Liver (tissue), 9 donors: ENCODE data around the gene C3orf22. TPM values are rescaled to one million over a fixed set of nuclear protein-coding genes. Genes with fewer than 3 reads are reported as not detected.

Experiments used
- DNase-seq: peaks from one replicate; pipeline ENCODE4 v3.0.0-alpha.2; 2017; ENCODE audit warnings: low spot score
- H3K27ac ChIP-seq, 2 donors: one replicate each; pipeline ENCODE4 v1.7.0; 2013; ENCODE audit warnings: inconsistent platforms in 2 of 2, low read length in 2 of 2, control low read depth in 1 of 2, low read depth in 1 of 2, mild to moderate bottlenecking in 1 of 2
- H3K27me3 ChIP-seq, 4 donors: one replicate each; pipeline versions ENCODE4 v1.6.1 to v1.7.0; 2013; ENCODE audit warnings: low read length in 3 of 4, inconsistent platforms in 1 of 4, mild to moderate bottlenecking in 1 of 4, moderate library complexity in 1 of 4; ENCODE audit not compliant: control insufficient read depth in 4 of 4, insufficient read depth in 4 of 4
- H3K36me3 ChIP-seq, 4 donors: one replicate each; pipeline versions ENCODE4 v1.6.1 to v1.7.0; 2013; ENCODE audit warnings: low read length in 3 of 4, mild to moderate bottlenecking in 3 of 4, low read depth in 1 of 4, moderate library complexity in 1 of 4; ENCODE audit not compliant: control insufficient read depth in 4 of 4, insufficient read depth in 3 of 4
- H3K4me1 ChIP-seq, 4 donors: one replicate each; pipeline versions ENCODE4 v1.6.1 to v1.7.0; 2013; ENCODE audit warnings: low read length in 3 of 4, mild to moderate bottlenecking in 3 of 4, moderate library complexity in 1 of 4; ENCODE audit not compliant: control insufficient read depth in 4 of 4, insufficient read depth in 4 of 4
- H3K4me3 ChIP-seq, 3 donors: one replicate each; pipeline versions ENCODE4 v1.6.1 to v1.7.0; 2013; ENCODE audit warnings: low read length in 3 of 3, control low read depth in 1 of 3, low read depth in 1 of 3, mild to moderate bottlenecking in 1 of 3
- H3K9ac ChIP-seq, 2 donors: one replicate each; pipeline ENCODE4 v1.7.0; 2013; ENCODE audit warnings: low read length in 2 of 2, mild to moderate bottlenecking in 2 of 2, moderate library complexity in 2 of 2, control low read depth in 1 of 2, low read depth in 1 of 2
- H3K9me3 ChIP-seq, 4 donors: one replicate each; pipeline versions ENCODE4 v1.6.1 to v1.7.0; 2013; ENCODE audit warnings: low read length in 3 of 4; ENCODE audit not compliant: control insufficient read depth in 4 of 4
- EGR1 ChIP-seq, 2 donors: IDR thresholded peaks; 2 replicates each; pipeline ENCODE4 v1.6.1; 2016 to 2018; ENCODE audit warnings: antibody characterized with exemption in 2 of 2, low read depth in 2 of 2
- FOXA1 ChIP-seq: IDR thresholded peaks from 2 replicates; pipeline ENCODE4 v1.6.1; 2016; ENCODE audit warnings: antibody characterized with exemption
- FOXA2 ChIP-seq: IDR thresholded peaks from 2 replicates; pipeline ENCODE4 v1.6.1; 2016; ENCODE audit warnings: antibody characterized with exemption
- GABPA ChIP-seq, 2 donors: IDR thresholded peaks in 1 of 2; conservative IDR thresholded peaks in 1 of 2; 2 replicates each; pipeline ENCODE4 v1.6.1; 2016; ENCODE audit warnings: antibody characterized with exemption in 2 of 2, mild to moderate bottlenecking in 1 of 2, moderate library complexity in 1 of 2
- HNF4A ChIP-seq, 2 donors: conservative IDR thresholded peaks; 2 replicates each; pipeline ENCODE4 v1.6.1; 2016; ENCODE audit warnings: antibody characterized with exemption in 2 of 2, mild to moderate bottlenecking in 2 of 2
- HNF4G ChIP-seq: IDR thresholded peaks from 2 replicates; pipeline ENCODE4 v1.6.1; 2016; ENCODE audit warnings: antibody characterized with exemption
- JUND ChIP-seq, 2 donors: IDR thresholded peaks; 2 replicates each; pipeline ENCODE4 v1.6.1; 2016; ENCODE audit warnings: antibody characterized with exemption in 2 of 2
- NR2F2 ChIP-seq: IDR thresholded peaks from 2 replicates; pipeline ENCODE4 v1.6.1; 2016; ENCODE audit warnings: antibody characterized with exemption
- RAD21 ChIP-seq, 2 donors: IDR thresholded peaks; 2 replicates each; pipeline ENCODE4 v1.6.1; 2016; ENCODE audit warnings: antibody characterized with exemption in 2 of 2, mild to moderate bottlenecking in 2 of 2
- RXRA ChIP-seq, 2 donors: IDR thresholded peaks; 2 replicates each; pipeline ENCODE4 v1.6.1; 2017 to 2018; ENCODE audit warnings: antibody characterized with exemption in 2 of 2, mild to moderate bottlenecking in 1 of 2
- SP1 ChIP-seq: IDR thresholded peaks from 2 replicates; pipeline ENCODE4 v1.6.1; 2018; ENCODE audit warnings: antibody characterized with exemption, mild to moderate bottlenecking
- TAF1 ChIP-seq: conservative IDR thresholded peaks from 2 replicates; pipeline ENCODE4 v1.6.1; 2016; ENCODE audit warnings: antibody characterized with exemption, mild to moderate bottlenecking
- YY1 ChIP-seq: IDR thresholded peaks from 2 replicates; pipeline ENCODE4 v1.6.1; 2016; ENCODE audit warnings: antibody characterized with exemption, mild to moderate bottlenecking
- WGBS: extraction: QIAGEN DNeasy Blood & Tissue Kit; methylation state at CpG from one replicate; pipeline ENCODE4 v1.1.7; 2013; 5-methylcytosine and 5-hydroxymethylcytosine counted together
- polyA plus RNA-seq, 2 donors: library from polyadenylated mRNA; stranded (reverse) in 1 of 2; unstranded in 1 of 2; fragments of 200-250 nt in 1 of 2; fragments of >200 nt in 1 of 2; fragmentation: Nextera tagmentation in 1 of 2; extraction: Ambion mirVana in 1 of 2; gene quantifications; one replicate each; pipeline versions ENCODE4 v1.2.1 to v1.2.3, GENCODE V29; 2013 to 2015
- total RNA-seq, 2 donors: library from RNA; depleted of rRNA; stranded (reverse); fragments of >200 nt; gene quantifications; one replicate each; pipeline ENCODE4 v1.2.3, GENCODE V29; 2014
- TF ChIP-seq, protein P1 (sequence below): IDR thresholded peaks from 2 replicates; pipeline ENCODE4 v1.6.1; 2016; ENCODE audit warnings: antibody characterized with exemption
- TF ChIP-seq, protein P2 (sequence below): fragments of 150-350 bp; IDR thresholded peaks from 2 replicates; pipeline ENCODE4 v1.5.1; 2017; ENCODE audit warnings: improper control_type of control experiment, low read depth, low read length; ENCODE audit not compliant: missing input control
- TF ChIP-seq, protein P3 (sequence below): IDR thresholded peaks from 2 replicates; pipeline ENCODE4 v1.6.1; 2016; ENCODE audit warnings: antibody characterized with exemption, mild to moderate bottlenecking
- TF ChIP-seq, protein P4 (sequence below): IDR thresholded peaks from 2 replicates; pipeline ENCODE4 v1.6.1; 2016; ENCODE audit warnings: antibody characterized with exemption
- TF ChIP-seq, protein P5 (sequence below): IDR thresholded peaks from 2 replicates; pipeline ENCODE4 v1.6.1; 2016; ENCODE audit warnings: antibody characterized with exemption
- donor health status: healthy.
- donor health status: healthy.
- donor health status: healthy.
- donor health status: healthy.
- donor health status: healthy.

Gene C3orf22
- total and polyA plus RNA-seq, 4 donors: not detected

DNA sequence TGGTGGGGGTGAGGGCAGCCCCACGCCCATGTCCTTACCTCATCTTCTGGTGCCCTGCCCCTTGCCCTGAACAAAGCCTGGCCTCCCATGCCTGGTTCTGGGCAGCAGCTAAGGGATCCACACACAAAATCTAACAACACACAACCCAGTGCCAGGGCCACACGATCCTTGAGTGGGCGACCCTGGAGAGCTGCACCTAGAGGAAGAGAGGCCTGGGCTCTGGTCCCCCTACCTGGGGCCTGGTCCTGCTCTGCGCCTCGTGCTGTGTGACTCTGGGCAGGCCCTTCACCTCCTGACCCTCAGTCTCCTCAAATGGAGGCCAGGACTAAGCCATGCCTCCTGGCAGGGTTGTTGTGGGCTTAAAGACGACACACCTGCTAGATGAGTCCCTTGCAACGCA is 20.0 kb upstream of the C3orf22 start:
- TF ChIP-seq FOXA2: no peak
- TF ChIP-seq HNF4G: no peak
- TF ChIP-seq GABPA (IDR thresholded peaks at IDR 0.05 in 1 of 2, conservative IDR thresholded peaks at IDR 0.05 in 1 of 2): no peak
- no peak for TF ChIP-seq FOXA1
- no peak for TF ChIP-seq EGR1 (IDR thresholded peaks at IDR 0.05; ENCODE audit: low read depth in 2 of 2)
- TF ChIP-seq JUND (IDR thresholded peaks at IDR 0.05): no peak
- TF ChIP-seq RAD21 (IDR thresholded peaks at IDR 0.05): no peak
- no peak for TF ChIP-seq NR2F2
- TF ChIP-seq, protein P1, sequence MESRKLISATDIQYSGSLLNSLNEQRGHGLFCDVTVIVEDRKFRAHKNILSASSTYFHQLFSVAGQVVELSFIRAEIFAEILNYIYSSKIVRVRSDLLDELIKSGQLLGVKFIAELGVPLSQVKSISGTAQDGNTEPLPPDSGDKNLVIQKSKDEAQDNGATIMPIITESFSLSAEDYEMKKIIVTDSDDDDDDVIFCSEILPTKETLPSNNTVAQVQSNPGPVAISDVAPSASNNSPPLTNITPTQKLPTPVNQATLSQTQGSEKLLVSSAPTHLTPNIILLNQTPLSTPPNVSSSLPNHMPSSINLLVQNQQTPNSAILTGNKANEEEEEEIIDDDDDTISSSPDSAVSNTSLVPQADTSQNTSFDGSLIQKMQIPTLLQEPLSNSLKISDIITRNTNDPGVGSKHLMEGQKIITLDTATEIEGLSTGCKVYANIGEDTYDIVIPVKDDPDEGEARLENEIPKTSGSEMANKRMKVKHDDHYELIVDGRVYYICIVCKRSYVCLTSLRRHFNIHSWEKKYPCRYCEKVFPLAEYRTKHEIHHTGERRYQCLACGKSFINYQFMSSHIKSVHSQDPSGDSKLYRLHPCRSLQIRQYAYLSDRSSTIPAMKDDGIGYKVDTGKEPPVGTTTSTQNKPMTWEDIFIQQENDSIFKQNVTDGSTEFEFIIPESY: no peak
- TF ChIP-seq, protein P2, sequence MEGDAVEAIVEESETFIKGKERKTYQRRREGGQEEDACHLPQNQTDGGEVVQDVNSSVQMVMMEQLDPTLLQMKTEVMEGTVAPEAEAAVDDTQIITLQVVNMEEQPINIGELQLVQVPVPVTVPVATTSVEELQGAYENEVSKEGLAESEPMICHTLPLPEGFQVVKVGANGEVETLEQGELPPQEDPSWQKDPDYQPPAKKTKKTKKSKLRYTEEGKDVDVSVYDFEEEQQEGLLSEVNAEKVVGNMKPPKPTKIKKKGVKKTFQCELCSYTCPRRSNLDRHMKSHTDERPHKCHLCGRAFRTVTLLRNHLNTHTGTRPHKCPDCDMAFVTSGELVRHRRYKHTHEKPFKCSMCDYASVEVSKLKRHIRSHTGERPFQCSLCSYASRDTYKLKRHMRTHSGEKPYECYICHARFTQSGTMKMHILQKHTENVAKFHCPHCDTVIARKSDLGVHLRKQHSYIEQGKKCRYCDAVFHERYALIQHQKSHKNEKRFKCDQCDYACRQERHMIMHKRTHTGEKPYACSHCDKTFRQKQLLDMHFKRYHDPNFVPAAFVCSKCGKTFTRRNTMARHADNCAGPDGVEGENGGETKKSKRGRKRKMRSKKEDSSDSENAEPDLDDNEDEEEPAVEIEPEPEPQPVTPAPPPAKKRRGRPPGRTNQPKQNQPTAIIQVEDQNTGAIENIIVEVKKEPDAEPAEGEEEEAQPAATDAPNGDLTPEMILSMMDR: no peak
- TF ChIP-seq, protein P3, sequence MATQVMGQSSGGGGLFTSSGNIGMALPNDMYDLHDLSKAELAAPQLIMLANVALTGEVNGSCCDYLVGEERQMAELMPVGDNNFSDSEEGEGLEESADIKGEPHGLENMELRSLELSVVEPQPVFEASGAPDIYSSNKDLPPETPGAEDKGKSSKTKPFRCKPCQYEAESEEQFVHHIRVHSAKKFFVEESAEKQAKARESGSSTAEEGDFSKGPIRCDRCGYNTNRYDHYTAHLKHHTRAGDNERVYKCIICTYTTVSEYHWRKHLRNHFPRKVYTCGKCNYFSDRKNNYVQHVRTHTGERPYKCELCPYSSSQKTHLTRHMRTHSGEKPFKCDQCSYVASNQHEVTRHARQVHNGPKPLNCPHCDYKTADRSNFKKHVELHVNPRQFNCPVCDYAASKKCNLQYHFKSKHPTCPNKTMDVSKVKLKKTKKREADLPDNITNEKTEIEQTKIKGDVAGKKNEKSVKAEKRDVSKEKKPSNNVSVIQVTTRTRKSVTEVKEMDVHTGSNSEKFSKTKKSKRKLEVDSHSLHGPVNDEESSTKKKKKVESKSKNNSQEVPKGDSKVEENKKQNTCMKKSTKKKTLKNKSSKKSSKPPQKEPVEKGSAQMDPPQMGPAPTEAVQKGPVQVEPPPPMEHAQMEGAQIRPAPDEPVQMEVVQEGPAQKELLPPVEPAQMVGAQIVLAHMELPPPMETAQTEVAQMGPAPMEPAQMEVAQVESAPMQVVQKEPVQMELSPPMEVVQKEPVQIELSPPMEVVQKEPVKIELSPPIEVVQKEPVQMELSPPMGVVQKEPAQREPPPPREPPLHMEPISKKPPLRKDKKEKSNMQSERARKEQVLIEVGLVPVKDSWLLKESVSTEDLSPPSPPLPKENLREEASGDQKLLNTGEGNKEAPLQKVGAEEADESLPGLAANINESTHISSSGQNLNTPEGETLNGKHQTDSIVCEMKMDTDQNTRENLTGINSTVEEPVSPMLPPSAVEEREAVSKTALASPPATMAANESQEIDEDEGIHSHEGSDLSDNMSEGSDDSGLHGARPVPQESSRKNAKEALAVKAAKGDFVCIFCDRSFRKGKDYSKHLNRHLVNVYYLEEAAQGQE: no peak
- TF ChIP-seq, protein P4, sequence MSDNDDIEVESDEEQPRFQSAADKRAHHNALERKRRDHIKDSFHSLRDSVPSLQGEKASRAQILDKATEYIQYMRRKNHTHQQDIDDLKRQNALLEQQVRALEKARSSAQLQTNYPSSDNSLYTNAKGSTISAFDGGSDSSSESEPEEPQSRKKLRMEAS: no peak
- no peak for TF ChIP-seq TAF1
- TF ChIP-seq RXRA (IDR thresholded peaks at IDR 0.05): no peak
- TF ChIP-seq HNF4A (conservative IDR thresholded peaks at IDR 0.05): no peak
- TF ChIP-seq, protein P5, sequence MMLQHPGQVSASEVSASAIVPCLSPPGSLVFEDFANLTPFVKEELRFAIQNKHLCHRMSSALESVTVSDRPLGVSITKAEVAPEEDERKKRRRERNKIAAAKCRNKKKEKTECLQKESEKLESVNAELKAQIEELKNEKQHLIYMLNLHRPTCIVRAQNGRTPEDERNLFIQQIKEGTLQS: no peak
- TF ChIP-seq YY1: no peak
- Histone ChIP-seq H3K4me1 (no peaks in the 10 kb centered on the region), H3K27me3 (no peaks in the 10 kb centered on the region), H3K9ac (no peak overlapping the region), H3K4me3 (no peak overlapping the region), H3K27ac (no peak overlapping the region), H3K36me3 (no peaks in the 10 kb centered on the region), H3K9me3 (peaks cover 0 to 2% (median 0%) of the 10 kb centered on the region in 4 donors)
- no peak for DNase-seq
- WGBS: 93% methylated on average over 7 of the region's 7 CpGs

DNA sequence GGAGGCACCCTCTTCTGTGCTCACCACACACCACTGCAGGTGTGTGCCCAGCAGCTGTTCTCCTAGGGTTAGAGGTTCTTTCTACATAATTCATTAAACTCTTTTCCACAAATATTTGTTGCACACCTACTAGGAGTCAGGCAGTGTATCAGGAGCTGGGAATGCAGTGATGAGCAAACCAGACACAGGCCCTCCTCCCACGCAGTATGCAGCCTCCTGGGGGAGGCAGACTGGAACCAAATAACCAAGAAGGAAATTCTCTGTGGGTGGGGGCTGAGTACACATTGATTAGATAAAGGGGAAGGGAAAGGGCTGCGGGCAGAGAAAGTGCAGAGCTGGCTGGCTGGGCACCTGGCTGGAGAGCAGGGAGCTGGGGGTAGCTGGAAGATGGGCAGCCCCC is 18.5 kb upstream of the C3orf22 start:
- Histone ChIP-seq H3K9ac (no peak overlapping the region), H3K4me1 (no peaks in the 10 kb centered on the region), H3K27me3 (no peaks in the 10 kb centered on the region), H3K9me3 (peaks cover 0 to 1% (median 0%) of the 10 kb centered on the region in 4 donors), H3K36me3 (no peaks in the 10 kb centered on the region), H3K27ac (no peak overlapping the region), H3K4me3 (no peak overlapping the region)
- no peak for DNase-seq
- WGBS: 86% methylated on average over 2 of the region's 2 CpGs
- TF ChIP-seq RXRA (IDR thresholded peaks at IDR 0.05): no peak
- TF ChIP-seq, protein P4: no peak
- no peak for TF ChIP-seq FOXA2
- TF ChIP-seq FOXA1: no peak
- TF ChIP-seq, protein P3: no peak
- TF ChIP-seq NR2F2: no peak
- no peak for TF ChIP-seq RAD21 (IDR thresholded peaks at IDR 0.05)
- TF ChIP-seq JUND (IDR thresholded peaks at IDR 0.05): no peak
- TF ChIP-seq, protein P5: no peak
- TF ChIP-seq EGR1 (IDR thresholded peaks at IDR 0.05; ENCODE audit: low read depth in 2 of 2): no peak
- TF ChIP-seq YY1: no peak
- TF ChIP-seq HNF4A (conservative IDR thresholded peaks at IDR 0.05): no peak
- no peak for TF ChIP-seq SP1
